K562 (cell line): Measurements from ENCODE around the gene FLAD1. TPM values are rescaled to one million over a fixed set of nuclear protein-coding genes. Genes with fewer than 3 reads are reported as not detected.

Experiments
- CHD7 ChIP-seq: fragments of 200-600 bp; sonication (generic); IDR thresholded peaks from one replicate; pipeline ENCODE4 v1.6.1; 2012; ENCODE audit warnings: mild to moderate bottlenecking, low read depth, low read length, inconsistent platforms
- GMEB1 ChIP-seq: fragments of 250-450 bp; sonication (Bioruptor Pico); IDR thresholded peaks from 2 replicates; pipeline ENCODE4 v1.4.0; 2020; ENCODE audit warnings: mild to moderate bottlenecking
- HNRNPUL1 ChIP-seq: fragments of 200-400 bp; formaldehyde crosslinking; IDR thresholded peaks from 2 replicates; pipeline ENCODE4 v1.6.1; 2017; ENCODE audit warnings: low read length
- SIN3B ChIP-seq: fragments of 450-650 bp; IDR thresholded peaks from 2 replicates; pipeline ENCODE4 v1.6.1; 2017; ENCODE audit warnings: low read depth, mild to moderate bottlenecking, moderate library complexity
- THAP7 ChIP-seq: fragments of 250-450 bp; sonication (Bioruptor Pico); IDR thresholded peaks from 2 replicates; pipeline ENCODE4 v1.5.0; 2021
- ZFP1 ChIP-seq: fragments of 450-650 bp; formaldehyde crosslinking; IDR thresholded peaks from 2 replicates; pipeline ENCODE4 v1.4.0; 2020; ENCODE audit warnings: mild to moderate bottlenecking, mixed read lengths
- ZMIZ1 ChIP-seq, 2 experiments: fragments of 150-350 bp in 1 of 2; IDR thresholded peaks; 2 replicates each; pipeline ENCODE4 v1.6.1; 2012 to 2016; ENCODE audit warnings: low read depth in 2 of 2, low read length in 2 of 2, mild to moderate bottlenecking in 1 of 2, moderate library complexity in 1 of 2
- ZNF511 ChIP-seq: sonication (generic); formaldehyde crosslinking; IDR thresholded peaks from 2 replicates; pipeline ENCODE4 v1.8.0; 2022; ENCODE audit warnings: mild to moderate bottlenecking, missing genetic modification reagents
- ZNF583 ChIP-seq: fragments of 250-450 bp; sonication (Bioruptor Pico); IDR thresholded peaks from 2 replicates; pipeline ENCODE4 v1.4.0; 2020
- polyA plus RNA-seq, 8 experiments: library from polyadenylated mRNA; depleted of rRNA in 4 of 8; stranded (reverse) in 5 of 8; unstranded in 3 of 8; fragments of >200 nt; fragmentation: Nextera tagmentation in 2 of 8; fragmentation: Illumina TruSeq in 1 of 8; extraction: Ambion mirVana in 2 of 8; extraction: Trizol in 1 of 8; gene quantifications; 2 replicates each; pipeline versions ENCODE4 v1.2.1 to v1.2.3, GENCODE V29; 2011 to 2014; ENCODE audit warnings: inconsistent platforms in 1 of 8, missing spikeins in 1 of 8
- total RNA-seq, 7 experiments: library from RNA; depleted of rRNA in 6 of 7; stranded (reverse); fragments of >200 nt in 6 of 7; fragmentation: Illumina TruSeq in 2 of 7; extraction: Trizol in 2 of 7; gene quantifications; 2 replicates each; pipeline versions ENCODE4 v1.2.1 to v1.2.3, GENCODE V29; 2011 to 2021; ENCODE audit warnings: low replicate concordance in 1 of 7

Gene FLAD1
- total and polyA plus RNA-seq, 9 of the 15 experiments (the other 6 are each of a cell fraction or from before 2014, with no cell fraction given): 24.9 to 85.8 (median 67.0) TPM

- TF ChIP-seq CHD7 (no peak), ZNF511 (CRISPR knock-in tag) (no peak; the same call in 1 of the 2 replicates), ZNF583 (CRISPR knock-in tag) (no peak), HNRNPUL1 (no peak), GMEB1 (CRISPR knock-in tag) (no peak), SIN3B (no peak), ZFP1 (CRISPR knock-in tag) (no peak), THAP7 (CRISPR knock-in tag) (no peak), ZMIZ1 (IDR thresholded peaks at IDR 0.05; ENCODE audit: low read depth in 2 of 2, low read length in 2 of 2) (no peak; a peak in 1 of 4 replicates)
Measured at GRCh38 chr1:154974808-154975408, 8.2 kb upstream of the FLAD1 start (continued).
